GM18907 (cell line): ENCODE data around the gene AFF1.
"Not testable (repeated sequence)": the region's sequence is repeated elsewhere in the genome, so short reads cannot be mapped to it uniquely, and the experiment has no call there.

ENCODE experiments used
- ATAC-seq: cut with Tn5 transposase; IDR thresholded peaks from one replicate; pipeline ENCODE4 v1.9.1; 2021; ENCODE audit warnings: mild to moderate bottlenecking, moderate library complexity; ENCODE audit not compliant: unreplicated experiment

Gene AFF1

GRCh38 chr4:87134122-87134521 lies 199.3 kb downstream of the AFF1 start:
- no peak for ATAC-seq

- no peak for ATAC-seq
Observed at GRCh38 chr4:87141428-87141827, 206.6 kb downstream of the AFF1 start.

GRCh38 chr4:87144356-87144755 lies 209.5 kb downstream of the AFF1 start:
- ATAC-seq, result no peak

- not testable (repeated sequence) for ATAC-seq
Observed at GRCh38 chr4:87145934-87146333, 211.1 kb downstream of the AFF1 start.

- ATAC-seq, result no peak
Observed at GRCh38 chr4:87147116-87147515, 212.3 kb downstream of the AFF1 start.

GRCh38 chr4:87150498-87151261 lies 215.9 kb downstream of the AFF1 start:
- ATAC-seq, result peak; percentile 62

- no peak for ATAC-seq
Observed at GRCh38 chr4:87151730-87152129, 216.9 kb downstream of the AFF1 start.

- ATAC-seq, result no peak
Observed at GRCh38 chr4:87152310-87153041, 217.7 kb downstream of the AFF1 start.

- ATAC-seq, result no peak
Observed at GRCh38 chr4:87153078-87153870, 218.5 kb downstream of the AFF1 start.

- no peak for ATAC-seq
Observed at GRCh38 chr4:87165892-87166291, 231.1 kb downstream of the AFF1 start.

- no peak for ATAC-seq
Observed at GRCh38 chr4:87166296-87166854, 231.6 kb downstream of the AFF1 start.

GRCh38 chr4:87171944-87172343 lies 237.1 kb downstream of the AFF1 start:
- no peak for ATAC-seq

- ATAC-seq, result no peak
Observed at GRCh38 chr4:87174672-87175071, 239.9 kb downstream of the AFF1 start.

- ATAC-seq, result no peak
Observed at GRCh38 chr4:87179751-87180150, 244.9 kb downstream of the AFF1 start.

- no peak for ATAC-seq
Observed at GRCh38 chr4:87180767-87181166, 246.0 kb downstream of the AFF1 start.

- ATAC-seq, result no peak
Observed at GRCh38 chr4:87185146-87185870, 250.5 kb downstream of the AFF1 start.

- ATAC-seq, result no peak
Observed at GRCh38 chr4:87188048-87188447, 253.2 kb downstream of the AFF1 start.

- ATAC-seq, result no peak
Observed at GRCh38 chr4:87188932-87189331, 254.1 kb downstream of the AFF1 start.
